Lung (tissue), 12 donors: ENCODE results near the gene CCL15. TPM values are rescaled to one million over a fixed set of nuclear protein-coding genes. Genes with fewer than 3 reads are reported as not detected.

Source experiments
- ATAC-seq: fragments of 200-7000 bp; cut with Tn5 transposase; one replicate; pipeline ENCODE4 v1.9.1; 2020; ENCODE audit warnings: moderate number of reproducible peaks; ENCODE audit not compliant: insufficient read depth, low FRiP score
- DNase-seq, 3 donors: peaks; one replicate each; pipeline ENCODE4 v3.0.0-alpha.2; 2013 to 2017
- H3K27ac ChIP-seq, 2 donors: one replicate each; pipeline ENCODE4 v1.5.1; 2013; ENCODE audit warnings: mild to moderate bottlenecking in 2 of 2, moderate library complexity in 2 of 2, control low read depth in 1 of 2, inconsistent platforms in 1 of 2, low read depth in 1 of 2, low read length in 1 of 2
- H3K27me3 ChIP-seq, 3 donors: one replicate each; pipeline ENCODE4 v1.5.1; 2013; ENCODE audit warnings: low read length in 2 of 3; ENCODE audit not compliant: control insufficient read depth in 3 of 3, insufficient read depth in 3 of 3
- H3K36me3 ChIP-seq, 4 donors: one replicate each; pipeline ENCODE4 v1.5.1; 2013; ENCODE audit warnings: low read length in 4 of 4, mild to moderate bottlenecking in 1 of 4, moderate library complexity in 1 of 4; ENCODE audit not compliant: control insufficient read depth in 4 of 4, insufficient read depth in 4 of 4
- H3K4me1 ChIP-seq, 5 donors: one replicate each; pipeline ENCODE4 v1.5.1; 2013; ENCODE audit warnings: low read length in 5 of 5, mild to moderate bottlenecking in 2 of 5, moderate library complexity in 1 of 5; ENCODE audit not compliant: control insufficient read depth in 5 of 5, insufficient read depth in 5 of 5
- H3K4me3 ChIP-seq: one replicate; pipeline ENCODE4 v1.5.1; 2013; ENCODE audit warnings: mild to moderate bottlenecking, control low read depth, moderate library complexity
- H3K9ac ChIP-seq, 2 donors: one replicate each; pipeline ENCODE4 v1.5.1; 2013; ENCODE audit warnings: low read length in 2 of 2, control low read depth in 1 of 2; ENCODE audit not compliant: insufficient read depth in 1 of 2
- H3K9me3 ChIP-seq, 4 donors: one replicate each; pipeline ENCODE4 v1.5.1; 2013; ENCODE audit warnings: low read length in 3 of 4, mild to moderate bottlenecking in 1 of 4, moderate library complexity in 1 of 4; ENCODE audit not compliant: control insufficient read depth in 4 of 4, insufficient read depth in 3 of 4
- WGBS, 2 donors: extraction: QIAGEN DNeasy Blood & Tissue Kit; methylation state at CpG; one replicate each; pipeline ENCODE4 v1.1.7; 2013; 5-methylcytosine and 5-hydroxymethylcytosine counted together
- polyA plus RNA-seq, 2 donors: library from polyadenylated mRNA; stranded (reverse); fragments of 200-250 nt; gene quantifications; one replicate each; pipeline ENCODE4 v1.2.1, GENCODE V29; 2013
- total RNA-seq, 2 donors: library from RNA; depleted of rRNA in 1 of 2; stranded (reverse); fragments of >200 nt in 1 of 2; gene quantifications; one replicate each; pipeline ENCODE4 v1.2.1, GENCODE V29; 2014 to 2021
- TF ChIP-seq, protein P1 (sequence below): IDR thresholded peaks from 2 replicates; pipeline ENCODE4 v1.5.1; 2012; ENCODE audit warnings: mild to moderate bottlenecking; ENCODE audit errors: control extremely low read depth, extremely low read depth
- donor health status: control.
- donor health status: control.
- donor health status: Bipolar disorder and iron deficiency.
- donor health status: healthy.
- donor health status: DM: yes; HTN: yes; CAD: no.

Gene CCL15
- total and polyA plus RNA-seq, 4 donors = 0.84 to 1.4 (median 1.2) TPM

DNA sequence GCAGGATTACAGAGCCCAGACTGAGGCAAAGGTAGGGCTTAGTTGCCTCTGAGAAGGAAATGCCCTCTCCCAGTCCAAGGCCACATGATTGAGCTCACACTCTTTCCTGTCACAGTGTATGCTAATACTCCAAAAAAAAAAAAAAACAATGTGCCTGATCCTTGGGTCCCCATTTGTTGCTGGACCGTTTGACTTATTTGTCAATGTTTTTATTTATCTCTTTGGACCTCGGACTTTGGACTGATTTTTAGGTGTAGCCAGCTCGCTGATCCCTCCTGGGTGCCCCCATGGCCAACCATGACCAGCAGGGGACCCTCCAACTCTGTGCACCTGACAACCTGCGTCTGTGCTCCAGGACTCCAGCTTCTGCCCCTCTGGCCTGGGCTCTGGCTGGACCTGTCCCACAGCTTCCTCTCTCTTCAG lies 19.4 kb downstream of the CCL15 start:
- DNase-seq (no peak), ATAC-seq (no peak)
- H3K4me1 ChIP-seq = peaks cover 0 to 8% (median 0%) of the 10 kb centered on the region in 5 donors
- 69 to 81% methylated on average over 4 of the region's 4 CpGs for WGBS, 2 donors
- no peak overlapping the region for H3K27ac ChIP-seq
- TF ChIP-seq, protein P1, sequence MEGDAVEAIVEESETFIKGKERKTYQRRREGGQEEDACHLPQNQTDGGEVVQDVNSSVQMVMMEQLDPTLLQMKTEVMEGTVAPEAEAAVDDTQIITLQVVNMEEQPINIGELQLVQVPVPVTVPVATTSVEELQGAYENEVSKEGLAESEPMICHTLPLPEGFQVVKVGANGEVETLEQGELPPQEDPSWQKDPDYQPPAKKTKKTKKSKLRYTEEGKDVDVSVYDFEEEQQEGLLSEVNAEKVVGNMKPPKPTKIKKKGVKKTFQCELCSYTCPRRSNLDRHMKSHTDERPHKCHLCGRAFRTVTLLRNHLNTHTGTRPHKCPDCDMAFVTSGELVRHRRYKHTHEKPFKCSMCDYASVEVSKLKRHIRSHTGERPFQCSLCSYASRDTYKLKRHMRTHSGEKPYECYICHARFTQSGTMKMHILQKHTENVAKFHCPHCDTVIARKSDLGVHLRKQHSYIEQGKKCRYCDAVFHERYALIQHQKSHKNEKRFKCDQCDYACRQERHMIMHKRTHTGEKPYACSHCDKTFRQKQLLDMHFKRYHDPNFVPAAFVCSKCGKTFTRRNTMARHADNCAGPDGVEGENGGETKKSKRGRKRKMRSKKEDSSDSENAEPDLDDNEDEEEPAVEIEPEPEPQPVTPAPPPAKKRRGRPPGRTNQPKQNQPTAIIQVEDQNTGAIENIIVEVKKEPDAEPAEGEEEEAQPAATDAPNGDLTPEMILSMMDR = no peak
- H3K9ac ChIP-seq = no peak overlapping the region
- no peaks in the 10 kb centered on the region for H3K27me3 ChIP-seq
- H3K4me3 ChIP-seq = no peak overlapping the region
- no peaks in the 10 kb centered on the region for H3K9me3 ChIP-seq
- H3K36me3 ChIP-seq = no peaks in the 10 kb centered on the region

- Histone ChIP-seq H3K4me1 (peaks cover 0 to 8% (median 0%) of the 10 kb centered on the region in 5 donors), H3K9me3 (no peaks in the 10 kb centered on the region), H3K36me3 (no peaks in the 10 kb centered on the region), H3K27ac (no peak within 1 kb of the TSS), H3K27me3 (no peaks in the 10 kb centered on the region), H3K4me3 (no peak within 1 kb of the TSS), H3K9ac (no peak within 1 kb of the TSS)
- TF ChIP-seq, protein P1 = no peak
- WGBS, 2 donors = 90 to 93% methylated on average over 12 of the region's 12 CpGs
- no peak for DNase-seq
- no peak for ATAC-seq
These were observed 20.1 kb downstream of the CCL15 start, which contains the start of gene CCL16 for GRCh38 chr17:35981246-35981645. TSS of gene CCL16 (minus strand) at chr17:35981497. CDS start at chr17:35981420, 77 bp downstream.

DNA sequence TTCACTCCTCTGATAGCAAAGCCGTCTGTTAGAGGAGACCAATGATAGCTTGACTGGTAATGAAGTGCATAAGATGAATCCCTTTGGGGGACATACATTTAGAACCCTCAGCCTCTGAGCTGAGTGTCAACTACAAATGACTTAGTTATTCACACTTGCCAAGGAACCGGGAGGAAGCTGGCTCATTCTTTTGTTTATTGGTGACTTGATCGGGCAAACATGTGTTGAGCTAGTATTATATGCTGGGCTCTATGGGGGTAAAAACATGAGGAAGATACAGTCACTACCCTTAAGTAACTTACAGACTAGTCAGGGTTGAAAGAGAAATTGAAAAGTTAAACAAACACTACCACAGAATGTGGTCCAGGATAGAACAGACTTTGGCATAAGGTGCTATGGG lies 23.0 kb downstream of the CCL15 start:
- ATAC-seq = no peak
- DNase-seq = no peak
- no peak overlapping the region for H3K9ac ChIP-seq
- peaks cover 0 to 2% (median 0%) of the 10 kb centered on the region in 5 donors for H3K4me1 ChIP-seq
- H3K27me3 ChIP-seq = no peaks in the 10 kb centered on the region
- H3K36me3 ChIP-seq = no peaks in the 10 kb centered on the region
- H3K4me3 ChIP-seq = no peak overlapping the region
- 57 to 80% methylated on average over 3 of the region's 3 CpGs for WGBS, 2 donors
- no peaks in the 10 kb centered on the region for H3K9me3 ChIP-seq
- TF ChIP-seq, protein P1 = no peak
- H3K27ac ChIP-seq = no peak overlapping the region

GRCh38 chr17:35977509-35977908 lies 23.8 kb downstream of the CCL15 start:
- Histone ChIP-seq H3K4me1 (peaks cover 0 to 2% (median 0%) of the 10 kb centered on the region in 5 donors), H3K27me3 (no peaks in the 10 kb centered on the region), H3K4me3 (no peak overlapping the region), H3K27ac (no peak overlapping the region), H3K9ac (no peak overlapping the region), H3K9me3 (no peaks in the 10 kb centered on the region), H3K36me3 (no peaks in the 10 kb centered on the region)
- ATAC-seq (no peak), DNase-seq (no peak)
- TF ChIP-seq, protein P1 = no peak
- WGBS, 2 donors = 92 to 97% methylated on average over 7 of the region's 7 CpGs
